ENCODE data around the gene DLG2.
"Not testable (repeated sequence)": the region's sequence is repeated elsewhere in the genome, so short reads cannot be mapped to it uniquely, and the experiment has no call there.

DLG2 gene

DNA sequence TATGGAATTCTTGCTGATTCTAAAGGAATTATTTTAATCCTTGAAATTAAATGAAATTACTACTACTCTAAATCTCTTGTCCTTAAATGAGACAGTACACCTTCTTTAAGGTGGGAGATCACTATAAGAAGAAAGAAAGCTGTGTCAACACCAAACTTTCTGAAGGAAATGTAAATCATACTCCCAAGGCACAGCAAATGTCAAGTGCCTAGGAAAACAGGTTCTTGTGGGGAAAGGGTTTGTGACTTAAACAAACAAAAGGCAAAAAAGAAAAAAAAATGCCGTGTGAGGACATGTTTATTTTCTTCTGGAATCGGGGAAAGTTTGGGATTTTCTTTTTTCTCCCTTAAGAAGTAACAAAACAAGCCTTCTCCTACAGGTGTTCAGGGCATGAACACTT is 745.1 kb downstream of the DLG2 start:
- no peak for DNase-seq

GRCh38 chr11:84871116-84871515 is 756.0 kb downstream of the DLG2 start:
- DNase-seq: no peak

- DNase-seq: no peak
Observed at GRCh38 chr11:84870486-84870885, 756.7 kb downstream of the DLG2 start.

DNA sequence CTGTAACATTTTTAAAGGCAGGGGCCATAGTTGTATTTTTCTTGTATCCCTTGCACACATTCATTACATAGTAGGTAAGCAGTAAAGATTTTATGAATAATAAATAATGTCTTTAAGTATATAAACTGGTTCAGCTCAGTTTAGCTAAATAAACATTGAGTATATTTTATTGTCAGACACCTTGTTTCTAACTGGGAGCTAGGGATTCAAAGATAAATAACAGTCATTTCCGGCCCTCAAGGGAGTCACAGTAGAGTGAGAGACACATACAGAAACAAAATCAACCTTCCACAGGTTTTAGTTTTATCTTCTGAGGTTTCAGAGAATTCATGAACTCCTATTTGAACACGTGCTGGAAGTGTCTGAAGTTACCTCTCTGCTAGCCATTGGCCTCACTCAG is 760.2 kb downstream of the DLG2 start:
- DNase-seq: no peak

GRCh38 chr11:84865791-84866535 is 761.2 kb downstream of the DLG2 start:
- no peak for DNase-seq

DNA sequence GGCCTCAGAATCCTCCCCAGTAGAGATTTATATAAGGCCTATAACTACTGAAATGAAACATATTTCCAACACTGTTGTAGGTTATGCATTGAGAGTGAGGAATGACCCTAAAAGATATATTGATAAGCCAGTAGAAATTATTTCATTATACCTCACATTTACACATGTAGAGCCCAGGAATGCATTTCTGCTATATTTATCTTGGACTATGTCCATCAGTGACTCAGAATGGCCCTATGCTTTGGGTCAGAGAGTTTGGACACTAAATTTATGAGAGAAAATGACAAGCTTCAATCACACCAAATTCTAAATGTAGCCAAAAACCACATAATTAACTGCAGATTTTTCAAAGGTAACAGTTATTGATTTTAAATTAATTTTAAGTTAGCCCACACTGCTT is 761.9 kb downstream of the DLG2 start:
- no peak for DNase-seq

DNA sequence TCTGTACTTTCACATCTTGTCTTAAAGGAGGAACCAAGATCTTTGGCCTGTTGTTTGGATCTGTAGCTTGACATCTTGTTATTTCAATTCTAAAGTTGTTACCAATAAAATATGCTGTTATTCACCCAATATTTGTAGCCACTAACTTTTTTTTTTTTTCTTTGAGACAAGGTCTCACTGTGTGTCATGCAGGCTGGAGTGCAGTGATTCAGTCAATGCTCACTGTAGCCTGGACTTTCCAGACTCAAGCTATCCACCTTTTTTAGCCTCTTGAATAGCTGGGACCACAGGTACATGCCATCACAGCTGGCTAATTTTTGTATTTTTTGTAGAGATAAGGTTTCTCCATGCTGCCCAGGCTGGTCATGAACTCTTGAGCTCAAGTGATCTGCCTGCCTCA is 769.4 kb downstream of the DLG2 start:
- no peak for DNase-seq

- no peak for DNase-seq
Observed at GRCh38 chr11:84855508-84856245, 771.5 kb downstream of the DLG2 start.

- DNase-seq: no peak
Observed at GRCh38 chr11:84854498-84854880, 772.7 kb downstream of the DLG2 start.

GRCh38 chr11:84853841-84854497 is 773.2 kb downstream of the DLG2 start:
- DNase-seq: no peak

DNA sequence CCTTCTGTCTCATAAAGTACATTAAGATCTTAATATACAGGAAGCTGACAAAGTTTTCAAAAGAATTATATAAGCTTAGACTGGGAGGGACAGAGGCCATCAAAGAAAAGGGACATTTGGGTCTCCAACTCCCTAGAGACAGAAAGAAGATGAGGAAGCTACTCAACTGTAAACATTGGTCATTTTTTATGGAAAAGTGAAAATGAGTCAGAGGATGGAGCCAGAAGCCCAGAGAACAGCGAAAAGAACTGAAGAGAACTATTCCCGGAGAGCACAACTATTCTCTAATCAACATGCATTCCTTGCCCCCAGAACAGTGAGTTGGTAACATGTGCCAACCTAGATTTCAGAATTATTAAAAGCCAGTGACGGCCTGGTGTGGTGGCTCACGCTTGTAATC is 779.3 kb downstream of the DLG2 start:
- no peak for DNase-seq

GRCh38 chr11:84840201-84840600 is 786.9 kb downstream of the DLG2 start:
- not testable (repeated sequence) for DNase-seq

DNA sequence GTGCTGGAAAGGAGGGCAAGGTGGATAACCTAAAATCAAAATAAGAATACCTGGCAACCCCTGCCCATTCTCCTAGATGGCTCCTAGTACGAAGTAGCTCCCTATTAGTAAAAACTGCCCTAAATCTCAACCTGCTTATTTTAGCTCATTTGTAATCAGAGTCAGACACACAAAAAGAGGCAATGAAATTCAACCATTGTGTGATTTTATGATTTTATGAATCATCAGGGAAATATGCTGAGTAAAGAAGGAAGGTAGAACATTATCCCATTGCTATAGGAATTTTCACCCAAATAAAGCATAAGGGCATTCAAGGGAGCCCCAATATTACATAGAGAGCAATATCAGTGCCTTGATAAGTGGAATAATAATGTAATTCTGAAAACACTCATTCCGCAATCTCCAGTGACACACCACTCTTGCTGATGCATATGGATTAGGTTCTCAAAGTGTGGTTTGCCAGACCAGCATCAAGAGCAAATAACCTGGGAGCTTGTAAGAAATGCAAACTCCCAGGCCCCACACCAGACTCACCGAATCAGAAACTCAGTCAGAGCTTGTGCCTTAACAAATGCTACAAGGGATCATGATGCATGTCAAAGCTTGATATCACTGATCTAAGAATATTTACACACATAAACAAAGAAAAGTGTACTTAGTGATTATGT is 789.6 kb downstream of the DLG2 start:
- no peak for DNase-seq

GRCh38 chr11:84836371-84836770 is 790.8 kb downstream of the DLG2 start:
- DNase-seq: no peak

DNA sequence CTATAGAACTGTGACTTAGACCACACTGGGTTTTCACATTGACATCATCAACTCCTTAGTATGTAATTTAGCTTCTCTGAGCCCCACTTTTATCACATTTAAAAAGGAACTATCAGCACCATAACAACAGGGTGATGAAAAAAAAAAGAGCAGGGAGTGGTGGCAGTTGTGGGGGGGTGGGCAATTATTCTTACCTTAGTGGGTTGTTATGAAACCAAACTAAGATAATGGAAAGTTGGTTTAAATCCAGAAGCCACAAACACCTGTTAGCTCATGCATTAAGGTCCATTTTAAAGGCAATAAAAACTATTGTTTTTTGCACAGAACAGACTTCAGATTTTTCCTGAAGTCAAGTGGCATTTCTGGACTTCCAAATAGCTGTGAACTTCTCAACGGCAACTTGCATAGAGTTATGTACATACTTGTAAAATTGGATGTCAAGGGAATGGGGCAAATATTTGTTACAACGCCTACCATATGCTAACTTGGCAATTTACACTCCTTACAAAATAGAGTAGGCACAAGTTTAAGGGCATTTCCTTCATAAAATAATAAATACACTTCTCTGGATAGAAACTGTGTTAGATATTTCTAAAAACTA is 793.6 kb downstream of the DLG2 start:
- DNase-seq: no peak

- DNase-seq: no peak
Observed at GRCh38 chr11:84830372-84830771, 796.8 kb downstream of the DLG2 start.

- no peak for DNase-seq
Observed at GRCh38 chr11:84829162-84829561, 798.0 kb downstream of the DLG2 start.

DNA sequence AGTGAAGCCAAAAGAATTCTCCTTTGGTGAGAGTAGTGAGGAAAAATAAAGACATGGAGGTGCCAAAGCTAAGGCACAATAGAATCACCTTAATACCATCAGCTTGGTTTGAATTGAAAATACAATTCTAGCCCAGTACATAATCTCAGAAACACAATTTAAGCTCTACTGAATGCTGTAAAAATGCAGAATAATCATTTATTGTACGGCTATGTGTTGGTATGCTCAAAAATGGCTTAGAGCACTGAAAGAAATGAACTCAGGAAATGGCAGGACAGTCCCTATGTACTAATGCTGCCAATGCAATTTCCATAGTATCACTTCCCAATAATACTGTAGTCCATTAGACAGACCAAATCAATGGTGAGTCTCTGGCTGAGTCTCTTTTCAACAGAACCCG is 798.5 kb downstream of the DLG2 start:
- no peak for DNase-seq

GRCh38 chr11:84825106-84825660 is 802.0 kb downstream of the DLG2 start:
- DNase-seq: no peak

- no peak for DNase-seq
Observed at GRCh38 chr11:84824624-84825023, 802.5 kb downstream of the DLG2 start.

- DNase-seq: no peak
Observed at GRCh38 chr11:84819537-84819936, 807.6 kb downstream of the DLG2 start.

DNA sequence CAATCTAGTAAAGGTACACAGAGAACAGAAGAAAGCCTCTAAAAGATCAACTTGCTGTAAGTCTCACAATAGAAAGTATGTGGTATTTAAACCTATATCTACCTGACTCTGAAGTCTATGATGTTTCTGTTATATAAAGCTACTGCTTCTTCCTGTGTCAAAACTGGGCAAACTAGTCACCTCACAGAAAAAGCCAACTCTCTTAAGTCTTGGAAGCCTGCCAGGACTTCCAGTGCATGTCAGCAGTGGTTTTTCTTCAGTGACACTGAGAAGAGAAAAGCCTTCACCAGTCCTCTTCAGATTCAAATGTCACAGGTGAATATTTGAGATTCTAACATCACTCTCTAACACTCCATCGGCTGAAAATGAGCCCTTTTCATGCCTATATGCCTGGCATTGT is 808.0 kb downstream of the DLG2 start:
- DNase-seq: no peak

- DNase-seq: no peak
Observed at GRCh38 chr11:84817998-84818397, 809.1 kb downstream of the DLG2 start.
